NCI-H345 treated with DMSO at 0.1 percent for 48 hours (cell line): ENCODE results near the gene TRIM37.
"Not testable (repeated sequence)": the region's sequence is repeated elsewhere in the genome, so short reads cannot be mapped to it uniquely, and the experiment has no call there.

Experiments
- DNase-seq: peaks from one replicate; lab custom pipeline; 2025; ENCODE audit not compliant: unreplicated experiment; lab: John Stamatoyannopoulos, UW

The TRIM37 gene

GRCh38 chr17:58956997-58957724 is 149.5 kb downstream of the TRIM37 start:
- DNase-seq: no peak

GRCh38 chr17:58954358-58954757 is 152.3 kb downstream of the TRIM37 start:
- not testable (repeated sequence) for DNase-seq

GRCh38 chr17:58947824-58948223 is 158.9 kb downstream of the TRIM37 start:
- no peak for DNase-seq

- no peak for DNase-seq
Measured at GRCh38 chr17:58947411-58947810, 159.3 kb downstream of the TRIM37 start.

- DNase-seq: no peak
Measured at GRCh38 chr17:58944166-58944565, 162.5 kb downstream of the TRIM37 start.

- DNase-seq: no peak
Measured at GRCh38 chr17:58936295-58936694, 170.4 kb downstream of the TRIM37 start.

- DNase-seq: no peak
Measured at GRCh38 chr17:58932956-58933355, 173.7 kb downstream of the TRIM37 start.
